RWPE2 (cell line): ENCODE data around the gene ELFN1.

Experiments
- ATAC-seq: fragments of 200-7000 bp; cut with Tn5 transposase; 3 replicates; pipeline ENCODE4 v1.9.1; 2021; ENCODE audit warnings: low read depth
- DNase-seq: peaks from one replicate; pipeline ENCODE4 v3.0.0-alpha.2; 2020; ENCODE audit warnings: low spot score
- H3K27ac ChIP-seq: fragments of 450-650 bp; 2 replicates; pipeline ENCODE4 v1.5.1; 2017; ENCODE audit warnings: mild to moderate bottlenecking; ENCODE audit not compliant: poor library complexity, severe bottlenecking
- H3K27me3 ChIP-seq: fragments of 250-450 bp; sonication (Bioruptor Pico); 2 replicates; pipeline ENCODE4 v1.5.1; 2021; ENCODE audit warnings: mild to moderate bottlenecking, moderate library complexity; ENCODE audit not compliant: insufficient read depth, poor library complexity, severe bottlenecking
- H3K36me3 ChIP-seq: fragments of 250-450 bp; sonication (Bioruptor Pico); 2 replicates; pipeline ENCODE4 v1.5.1; 2020; ENCODE audit warnings: low read depth, mild to moderate bottlenecking, moderate library complexity
- H3K4me1 ChIP-seq: fragments of 250-450 bp; sonication (Bioruptor Pico); 2 replicates; pipeline ENCODE4 v1.5.1; 2021; ENCODE audit warnings: mild to moderate bottlenecking, moderate library complexity; ENCODE audit not compliant: insufficient read depth, poor library complexity, severe bottlenecking
- H3K4me3 ChIP-seq: fragments of 250-450 bp; sonication (Bioruptor Pico); 2 replicates; pipeline ENCODE4 v1.5.1; 2021; ENCODE audit warnings: mild to moderate bottlenecking, moderate library complexity; ENCODE audit not compliant: severe bottlenecking
- H3K9me3 ChIP-seq: fragments of 250-450 bp; sonication (Bioruptor Pico); 2 replicates; pipeline ENCODE4 v1.5.1; 2021; ENCODE audit warnings: mild to moderate bottlenecking, moderate library complexity; ENCODE audit not compliant: severe bottlenecking
- CTCF ChIP-seq: fragments of 450-650 bp; IDR thresholded peaks from one replicate; pipeline ENCODE4 v1.5.1; 2017; ENCODE audit warnings: mild to moderate bottlenecking, moderate library complexity; ENCODE audit not compliant: poor library complexity, severe bottlenecking

ELFN1 gene

GRCh38 chr7:1632506-1632905, 37.6 kb upstream of the ELFN1 start:
- H3K4me3 ChIP-seq = no peak overlapping the region
- no peaks in the 10 kb centered on the region for H3K4me1 ChIP-seq
- DNase-seq (no peak), ATAC-seq (no peak)
- no peaks in the 10 kb centered on the region for H3K9me3 ChIP-seq
- TF ChIP-seq CTCF = no peak
- no peaks in the 10 kb centered on the region for H3K27me3 ChIP-seq
- H3K36me3 ChIP-seq = no peaks in the 10 kb centered on the region
- no peak overlapping the region for H3K27ac ChIP-seq

GRCh38 chr7:1632916-1633785, 36.9 kb upstream of the ELFN1 start:
- Histone ChIP-seq H3K9me3 (no peaks in the 10 kb centered on the region), H3K36me3 (no peaks in the 10 kb centered on the region), H3K4me3 (no peak overlapping the region), H3K4me1 (no peaks in the 10 kb centered on the region), H3K27me3 (no peaks in the 10 kb centered on the region), H3K27ac (no peak overlapping the region)
- ATAC-seq (no peak), DNase-seq (no peak)
- no peak for TF ChIP-seq CTCF

- no peaks in the 10 kb centered on the region for H3K27me3 ChIP-seq
- no peak for TF ChIP-seq CTCF
- H3K4me3 ChIP-seq = no peak overlapping the region
- ATAC-seq = no peak
- DNase-seq = no peak
- no peaks in the 10 kb centered on the region for H3K9me3 ChIP-seq
- H3K4me1 ChIP-seq = no peaks in the 10 kb centered on the region
- H3K36me3 ChIP-seq = no peaks in the 10 kb centered on the region
- no peak overlapping the region for H3K27ac ChIP-seq
Observed at GRCh38 chr7:1635401-1635800, 34.7 kb upstream of the ELFN1 start.

GRCh38 chr7:1637155-1637554, 32.9 kb upstream of the ELFN1 start:
- Histone ChIP-seq H3K9me3 (no peaks in the 10 kb centered on the region), H3K4me3 (no peak overlapping the region), H3K27ac (no peak overlapping the region), H3K4me1 (no peaks in the 10 kb centered on the region), H3K27me3 (no peaks in the 10 kb centered on the region), H3K36me3 (no peaks in the 10 kb centered on the region)
- TF ChIP-seq CTCF = no peak
- no peak for DNase-seq
- no peak for ATAC-seq

- Histone ChIP-seq H3K4me3 (no peak overlapping the region), H3K4me1 (no peaks in the 10 kb centered on the region), H3K27me3 (no peaks in the 10 kb centered on the region), H3K9me3 (no peaks in the 10 kb centered on the region), H3K36me3 (no peaks in the 10 kb centered on the region), H3K27ac (no peak overlapping the region)
- TF ChIP-seq CTCF = no peak
- no peak for ATAC-seq
- DNase-seq = no peak
Observed at GRCh38 chr7:1638215-1638661, 31.8 kb upstream of the ELFN1 start.
